ENCODE data around the gene BARHL2.

Gene BARHL2

GRCh38 chr1:90724926-90725656 is 8.0 kb upstream of the BARHL2 start:
- DNase-seq (ENCODE audit: low read depth in 2 of 2) = no peak

- no peak for DNase-seq (ENCODE audit: low read depth in 2 of 2)
Observed at GRCh38 chr1:90724361-90724760, 7.3 kb upstream of the BARHL2 start.

- DNase-seq (ENCODE audit: low read depth in 2 of 2) = no peak
Observed at GRCh38 chr1:90723590-90724108, 6.5 kb upstream of the BARHL2 start.

- no peak for DNase-seq (ENCODE audit: low read depth in 2 of 2)
Observed at GRCh38 chr1:90722874-90723589, 5.9 kb upstream of the BARHL2 start.

GRCh38 chr1:90721210-90722194 is 4.4 kb upstream of the BARHL2 start:
- DNase-seq (ENCODE audit: low read depth in 2 of 2) = no peak

GRCh38 chr1:90720145-90720636 is 3.1 kb upstream of the BARHL2 start:
- no peak for DNase-seq (ENCODE audit: low read depth in 2 of 2)

GRCh38 chr1:90719330-90720144 is 2.4 kb upstream of the BARHL2 start:
- DNase-seq (ENCODE audit: low read depth in 2 of 2) = no peak

- no peak for DNase-seq (ENCODE audit: low read depth in 2 of 2)
Observed at GRCh38 chr1:90718411-90719329, 1.6 kb upstream of the BARHL2 start.

- DNase-seq (ENCODE audit: low read depth in 2 of 2) = no peak
Observed at GRCh38 chr1:90717665-90718410, 736 bp upstream of the BARHL2 start.

- DNase-seq (ENCODE audit: low read depth in 2 of 2) = no peak
Observed at GRCh38 chr1:90717356-90717664, 208 bp upstream of the BARHL2 start.

- DNase-seq (ENCODE audit: low read depth in 2 of 2) = no peak
Observed at GRCh38 chr1:90716243-90716551, 905 bp downstream of the BARHL2 start.

- DNase-seq (ENCODE audit: low read depth in 2 of 2) = no peak
Observed at GRCh38 chr1:90715309-90715708, 1.8 kb downstream of the BARHL2 start.

- DNase-seq (ENCODE audit: low read depth in 2 of 2) = no peak
Observed at GRCh38 chr1:90714521-90714951, 2.6 kb downstream of the BARHL2 start.

GRCh38 chr1:90713741-90714509 is 3.2 kb downstream of the BARHL2 start:
- no peak for DNase-seq (ENCODE audit: low read depth in 2 of 2)

- no peak for DNase-seq (ENCODE audit: low read depth in 2 of 2)
Observed at GRCh38 chr1:90712915-90713730, 4.0 kb downstream of the BARHL2 start.

GRCh38 chr1:90712153-90712856 is 4.8 kb downstream of the BARHL2 start:
- no peak for DNase-seq (ENCODE audit: low read depth in 2 of 2)

- no peak for DNase-seq (ENCODE audit: low read depth in 2 of 2)
Observed at GRCh38 chr1:90711696-90712095, 5.4 kb downstream of the BARHL2 start.
